Adrenal gland (tissue), 12 donors: ENCODE measurements around the gene CKS1B. TPM values are rescaled to one million over a fixed set of nuclear protein-coding genes. Genes with fewer than 3 reads are reported as not detected.
A peak's percentile ranks its signal among the peaks of the same experiment; 100 is the strongest.

Experiments
- DNase-seq, 7 donors: peaks; one replicate each; pipeline ENCODE4 v3.0.0-alpha.2; 2019 to 2020
- H3K27ac ChIP-seq, 5 donors: fragments of 200-600 bp; sonication (generic) in 4 of 5; 1 replicate in 3 of 5; 2 replicates in 2 of 5; pipeline versions ENCODE4 v1.5.1 to v1.8.0; 2016 to 2020; ENCODE audit warnings: mild to moderate bottlenecking in 1 of 5
- H3K27me3 ChIP-seq: fragments of 200-600 bp; 2 replicates; pipeline ENCODE4 v1.8.0; 2021
- H3K36me3 ChIP-seq, 2 donors: fragments of 200-600 bp; replicated peaks in 1 of 2; 1 replicate in 1 of 2; 2 replicates in 1 of 2; pipeline versions ENCODE4 v1.5.1 to v1.8.0; 2018 to 2022
- H3K4me1 ChIP-seq, 2 donors: fragments of 200-600 bp; replicated peaks in 1 of 2; 1 replicate in 1 of 2; 2 replicates in 1 of 2; pipeline versions ENCODE4 v1.5.1 to v1.8.0; 2018 to 2021
- H3K4me3 ChIP-seq, 4 donors: fragments of 200-600 bp; sonication (generic) in 3 of 4; one replicate each; pipeline ENCODE4 v1.5.1; 2016 to 2018
- H3K9me3 ChIP-seq, 3 donors: fragments of 200-600 bp; sonication (generic) in 1 of 3; replicated peaks in 1 of 3; 1 replicate in 2 of 3; 2 replicates in 1 of 3; pipeline versions ENCODE4 v1.5.1 to v1.8.0; 2016 to 2021
- POLR2A ChIP-seq, 2 donors: fragments of 450-650 bp; IDR thresholded peaks; one replicate each; pipeline ENCODE4 v1.6.1; 2017; ENCODE audit warnings: antibody characterized with exemption in 2 of 2, mild to moderate bottlenecking in 2 of 2, moderate library complexity in 1 of 2
- WGBS, 4 donors: extraction: QIAGEN DNeasy Blood & Tissue Kit in 2 of 4; methylation state at CpG; one replicate each; pipeline versions ENCODE4 v1.1.5 to v1.1.7; 2013 to 2017; 5-methylcytosine and 5-hydroxymethylcytosine counted together
- intact Hi-C, 2 donors: fragments of 100-400 bp; cut with DNase I; formaldehyde crosslinking; loops; one replicate each; pipeline versions ENCODE4 v1.14.1 to v1.15.0; 2022 to 2023
- polyA plus RNA-seq, 3 donors: library from polyadenylated mRNA; stranded (reverse); fragments of 200-250 nt in 2 of 3; fragments of 350-450 nt in 1 of 3; fragmentation: Illumina TruSeq in 1 of 3; extraction: RNeasy Lipid Tissue Mini Kit (QIAGEN cat#74804) in 1 of 3; gene quantifications; one replicate each; pipeline ENCODE4 v1.2.3, GENCODE V29; 2013 to 2014
- total RNA-seq, 9 donors: library from RNA; depleted of rRNA in 4 of 9; stranded (reverse); fragments of >200 nt in 4 of 9; fragments of 120-200 nt in 1 of 9; fragmentation: NEBNext Ultra II Directional in 1 of 9; extraction: Animal tissue kit (Norgen Biotek cat#: 25700) in 1 of 9; gene quantifications; one replicate each; pipeline versions ENCODE4 v1.1.0 to v1.2.4, GENCODE V29; 2013 to 2023
- TF ChIP-seq, protein P1 (sequence below), 6 experiments: fragments of 450-650 bp in 4 of 6; fragments of 200-600 bp in 2 of 6; sonication (generic) in 1 of 6; IDR thresholded peaks; 1 replicate in 5 of 6; 2 replicates in 1 of 6; pipeline versions ENCODE4 v1.5.1 to v1.8.0; 2016 to 2021; ENCODE audit warnings: antibody characterized with exemption in 6 of 6, mild to moderate bottlenecking in 2 of 6, moderate library complexity in 1 of 6
- donor health status: healthy with polysubstance abuse.
- donor health status: Bipolar disorder and iron deficiency.
- donor health status: DM: yes; HTN: yes; CAD: no.
- donor health status: DM: no; HTN: no; CAD: no.
- donor health status: DM: no; HTN: no; CAD: no.
- donor health status: DM: yes; HTN: yes; CAD: no.

The CKS1B gene
- total and polyA plus RNA-seq, 12 donors = 12.4 to 87.0 (median 29.5) TPM

DNA sequence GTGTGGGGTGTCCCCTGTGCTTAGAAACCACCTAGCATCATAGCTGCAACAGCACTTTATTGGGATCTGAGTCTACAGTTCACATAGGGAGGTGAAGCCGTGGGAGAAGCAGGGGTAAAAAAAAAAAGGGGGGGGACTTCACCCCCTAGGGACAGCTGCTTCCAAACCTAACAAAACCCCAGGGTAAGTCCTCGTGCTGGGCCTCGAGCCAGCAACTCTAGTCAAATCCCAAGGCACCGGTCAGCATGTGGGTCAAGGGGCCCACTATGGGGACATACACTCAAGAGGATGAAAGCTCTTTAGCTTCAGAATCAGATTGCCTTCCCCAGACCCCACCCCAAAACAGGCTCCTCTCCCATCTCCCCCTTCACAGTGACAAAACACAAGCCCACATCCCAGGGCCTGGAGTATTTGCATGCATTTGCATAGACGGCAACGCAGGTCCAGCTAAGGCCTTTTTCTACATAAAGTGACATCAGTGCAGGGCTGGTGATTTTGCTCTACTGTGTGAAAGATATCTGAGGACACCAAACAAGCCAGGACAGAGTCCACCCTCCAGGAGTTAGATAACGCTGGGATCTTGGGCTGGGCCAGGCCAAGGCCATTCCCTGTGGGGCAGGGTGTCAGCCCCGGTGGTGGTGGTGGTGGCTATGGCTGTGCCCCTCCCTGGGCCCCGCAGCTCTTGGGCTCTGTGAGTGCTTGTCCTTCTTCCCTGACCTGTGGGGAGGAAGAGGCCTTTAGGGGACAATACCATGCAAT lies 29.9 kb upstream of the CKS1B start:
- WGBS, 4 donors = 24 to 43% (median 27%) methylated on average over 7 to 9 of the region's 9 CpGs
- intact Hi-C loops = no loop called here
- Histone ChIP-seq H3K27ac (peak overlapping the region; percentile 0 to 89 (median 68)), H3K9me3 (no peaks in the 10 kb centered on the region), H3K4me1 (peaks cover 33 to 52% of the 10 kb centered on the region in 2 donors), H3K36me3 (peaks cover 0 to 32% of the 10 kb centered on the region in 2 donors), H3K27me3 (no peaks in the 10 kb centered on the region), H3K4me3 (no peak overlapping the region)
- TF ChIP-seq, protein P1, sequence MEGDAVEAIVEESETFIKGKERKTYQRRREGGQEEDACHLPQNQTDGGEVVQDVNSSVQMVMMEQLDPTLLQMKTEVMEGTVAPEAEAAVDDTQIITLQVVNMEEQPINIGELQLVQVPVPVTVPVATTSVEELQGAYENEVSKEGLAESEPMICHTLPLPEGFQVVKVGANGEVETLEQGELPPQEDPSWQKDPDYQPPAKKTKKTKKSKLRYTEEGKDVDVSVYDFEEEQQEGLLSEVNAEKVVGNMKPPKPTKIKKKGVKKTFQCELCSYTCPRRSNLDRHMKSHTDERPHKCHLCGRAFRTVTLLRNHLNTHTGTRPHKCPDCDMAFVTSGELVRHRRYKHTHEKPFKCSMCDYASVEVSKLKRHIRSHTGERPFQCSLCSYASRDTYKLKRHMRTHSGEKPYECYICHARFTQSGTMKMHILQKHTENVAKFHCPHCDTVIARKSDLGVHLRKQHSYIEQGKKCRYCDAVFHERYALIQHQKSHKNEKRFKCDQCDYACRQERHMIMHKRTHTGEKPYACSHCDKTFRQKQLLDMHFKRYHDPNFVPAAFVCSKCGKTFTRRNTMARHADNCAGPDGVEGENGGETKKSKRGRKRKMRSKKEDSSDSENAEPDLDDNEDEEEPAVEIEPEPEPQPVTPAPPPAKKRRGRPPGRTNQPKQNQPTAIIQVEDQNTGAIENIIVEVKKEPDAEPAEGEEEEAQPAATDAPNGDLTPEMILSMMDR (IDR thresholded peaks at IDR 0.05) = no peak
- TF ChIP-seq POLR2A (IDR thresholded peaks at IDR 0.05) = no peak
- DNase-seq = peak in 3 of 7 donors; percentile 51 to 68 (median 65)

DNA sequence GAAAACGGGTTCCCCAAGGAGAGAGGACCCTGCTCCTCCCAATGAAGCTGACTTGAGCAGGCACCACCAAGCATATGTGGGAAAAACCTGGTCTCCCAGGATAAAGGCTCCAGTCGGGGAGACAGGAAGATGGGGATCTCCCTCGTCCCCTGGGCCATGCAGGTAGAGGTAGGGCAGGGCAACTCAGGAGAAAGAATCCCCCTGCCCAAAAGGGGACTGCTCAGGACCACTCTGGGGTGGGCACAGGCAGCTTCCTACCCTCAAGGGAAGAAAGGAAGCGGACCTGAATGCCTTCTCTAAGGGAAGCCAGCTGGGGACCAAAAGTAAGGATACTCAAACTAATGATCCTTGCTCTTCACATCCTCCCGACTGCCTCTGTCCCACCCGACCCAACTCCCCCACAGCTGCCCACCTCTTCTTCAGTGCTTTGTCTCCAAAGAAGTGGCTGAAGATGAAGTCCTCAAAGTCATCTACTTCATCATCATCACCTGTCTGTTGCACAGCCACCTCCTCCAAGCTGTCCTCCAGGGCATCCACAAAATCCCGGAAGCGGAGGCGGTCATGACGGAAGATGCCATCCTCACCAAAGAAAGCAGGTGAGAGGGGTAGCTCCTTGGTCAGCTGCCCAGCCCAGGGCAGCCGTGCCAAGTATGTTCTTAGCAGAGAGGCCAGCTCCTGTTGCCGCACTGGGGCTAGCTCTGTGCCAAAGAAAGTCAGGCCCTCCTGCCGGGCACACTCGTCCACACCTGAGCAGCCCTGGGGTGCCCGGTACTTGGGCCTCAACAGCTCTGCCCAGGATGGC lies 29.1 kb upstream of the CKS1B start:
- no peaks in the 10 kb centered on the region for H3K9me3 ChIP-seq
- H3K4me3 ChIP-seq = no peak overlapping the region
- peak overlapping the region in 4 of 5 donors; percentile 1 to 89 (median 69) for H3K27ac ChIP-seq
- 73 to 81% (median 79%) methylated on average over 14 to 15 of the region's 15 CpGs for WGBS, 4 donors
- peaks cover 33 to 49% of the 10 kb centered on the region in 2 donors for H3K4me1 ChIP-seq
- TF ChIP-seq, protein P1 (IDR thresholded peaks at IDR 0.05) = no peak
- no peak for TF ChIP-seq POLR2A (IDR thresholded peaks at IDR 0.05)
- intact Hi-C loops = no loop called here
- peaks cover 0 to 39% of the 10 kb centered on the region in 2 donors for H3K36me3 ChIP-seq
- no peak for DNase-seq
- H3K27me3 ChIP-seq = no peaks in the 10 kb centered on the region

DNA sequence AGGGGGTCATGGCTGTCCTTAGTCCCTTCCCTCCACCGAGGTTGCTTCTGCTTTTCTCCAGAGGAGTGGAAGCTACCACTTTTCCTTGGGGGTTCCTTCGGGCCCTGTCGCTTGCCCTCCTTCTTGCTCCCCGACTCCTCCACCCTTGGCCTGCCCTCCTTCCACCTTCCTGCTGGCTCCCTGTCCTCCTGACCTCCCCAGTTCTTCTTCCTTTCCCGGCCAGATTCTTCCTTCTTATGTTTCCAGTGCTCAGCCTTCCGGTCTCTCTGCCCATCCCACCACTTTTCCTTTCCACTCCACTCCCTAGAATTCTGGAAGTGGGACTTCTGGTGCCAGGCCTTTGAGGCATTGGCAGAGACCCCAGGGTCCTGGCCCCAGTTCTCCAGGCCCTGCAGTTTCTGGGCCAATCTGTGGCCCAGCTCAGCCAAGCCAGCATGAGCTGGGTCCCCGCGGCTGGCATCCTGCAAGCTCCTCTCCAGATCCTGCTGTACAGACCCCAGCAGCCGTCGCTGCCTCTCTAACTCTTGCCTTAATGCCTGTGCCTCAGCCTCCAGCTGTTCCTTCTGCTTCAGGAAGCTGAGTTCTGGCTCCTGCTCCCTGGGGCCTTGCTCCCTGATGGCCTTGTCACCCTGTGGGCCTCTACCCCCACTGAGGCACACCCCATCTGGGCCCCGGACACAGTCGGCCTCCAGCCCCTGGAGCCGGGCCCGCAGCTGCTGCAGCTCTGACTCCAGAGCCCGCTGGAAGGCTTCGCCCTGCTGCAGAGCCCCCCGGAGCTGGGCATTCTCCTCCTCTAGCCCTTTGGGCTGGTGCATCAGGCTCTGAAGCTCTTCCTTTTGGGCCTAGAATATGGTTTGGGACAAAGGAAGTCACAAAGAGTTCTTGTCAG lies 28.3 kb upstream of the CKS1B start:
- TF ChIP-seq POLR2A (IDR thresholded peaks at IDR 0.05) = no peak
- TF ChIP-seq, protein P1 (IDR thresholded peaks at IDR 0.05) = no peak
- intact Hi-C loops = no loop called here
- Histone ChIP-seq H3K4me1 (peaks cover 29 to 46% of the 10 kb centered on the region in 2 donors), H3K36me3 (peaks cover 0 to 47% of the 10 kb centered on the region in 2 donors), H3K27ac (no peak overlapping the region), H3K27me3 (no peaks in the 10 kb centered on the region), H3K9me3 (no peaks in the 10 kb centered on the region), H3K4me3 (no peak overlapping the region)
- DNase-seq = no peak
- WGBS, 4 donors = 79 to 82% (median 80%) methylated on average over 11 to 17 of the region's 17 CpGs
